HG03571 (cell line): ENCODE results near the gene AMY2A.
"Not testable (repeated sequence)": the region's sequence is repeated elsewhere in the genome, so short reads cannot be mapped to it uniquely, and the experiment has no call there.

Experiments used
- ATAC-seq: cut with Tn5 transposase; IDR thresholded peaks from one replicate; pipeline ENCODE4 v1.9.1; 2021; ENCODE audit not compliant: unreplicated experiment

AMY2A gene

DNA sequence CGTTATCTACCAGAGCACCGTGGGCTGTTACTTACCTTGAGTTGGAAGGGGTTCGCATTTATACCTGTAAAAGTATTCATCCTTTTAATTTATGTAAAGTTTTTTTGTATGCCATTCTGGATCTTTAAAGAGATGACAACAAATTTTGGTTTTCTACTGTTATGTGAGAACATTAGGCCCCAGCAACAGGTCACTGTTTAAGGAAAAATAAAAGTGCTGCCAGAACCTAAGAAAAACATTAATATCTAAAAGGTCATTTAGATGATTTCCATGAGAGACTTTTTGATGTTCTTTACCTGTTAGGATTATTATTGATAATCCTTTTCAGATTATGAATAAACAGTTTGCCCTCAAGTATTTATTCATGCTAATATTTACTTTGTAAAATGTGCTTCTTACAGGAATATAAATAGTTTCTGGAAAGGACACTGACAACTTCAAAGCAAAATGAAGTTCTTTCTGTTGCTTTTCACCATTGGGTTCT lies at the start of gene AMY2A:
TSS of gene AMY2A (plus strand) at position 434 of the 484 bp plus-strand sequence. CDS start at position 448, 14 bp downstream.
- ATAC-seq = not testable (repeated sequence)

DNA sequence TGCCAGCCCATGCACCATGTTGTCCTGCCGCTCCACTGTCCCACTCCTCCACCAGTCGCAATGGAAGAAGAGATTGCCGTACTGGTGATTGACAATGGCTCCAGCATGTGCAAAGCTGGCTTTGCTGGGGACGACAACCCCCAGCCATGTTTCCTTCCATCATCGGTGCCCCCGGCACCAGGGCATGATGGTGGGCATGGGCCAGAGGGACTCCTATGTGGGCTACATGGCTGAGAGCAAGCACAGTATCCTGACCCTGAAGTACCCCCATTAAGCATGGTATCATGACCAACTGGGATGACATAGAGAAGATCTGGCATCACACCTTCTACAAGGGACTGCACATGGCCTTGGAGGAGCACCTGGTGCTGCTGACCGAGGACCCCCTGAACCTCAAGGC lies 47.7 kb upstream of the AMY2A start:
- ATAC-seq = no peak

DNA sequence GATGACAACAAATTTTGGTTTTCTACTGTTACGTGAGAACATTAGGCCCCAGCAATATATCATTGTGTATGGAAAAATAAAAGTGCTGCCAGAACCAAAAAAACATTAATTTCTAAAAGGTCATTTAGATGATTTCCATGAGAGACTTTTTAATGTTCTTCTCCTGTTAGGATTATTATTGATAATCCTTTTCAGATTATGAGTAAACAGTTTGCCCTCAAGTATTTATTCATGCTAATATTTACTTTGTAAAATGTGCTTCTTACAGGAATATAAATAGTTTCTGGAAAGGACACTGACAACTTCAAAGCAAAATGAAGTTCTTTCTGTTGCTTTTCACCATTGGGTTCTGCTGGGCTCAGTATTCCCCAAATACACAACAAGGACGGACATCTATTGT lies 45.9 kb upstream of the AMY2A start, which contains the start of gene AMY2B:
TSS of gene AMY2B (plus strand) at position 301 of the 400 bp plus-strand sequence. CDS start at position 315, 14 bp downstream.
- not testable (repeated sequence) for ATAC-seq

DNA sequence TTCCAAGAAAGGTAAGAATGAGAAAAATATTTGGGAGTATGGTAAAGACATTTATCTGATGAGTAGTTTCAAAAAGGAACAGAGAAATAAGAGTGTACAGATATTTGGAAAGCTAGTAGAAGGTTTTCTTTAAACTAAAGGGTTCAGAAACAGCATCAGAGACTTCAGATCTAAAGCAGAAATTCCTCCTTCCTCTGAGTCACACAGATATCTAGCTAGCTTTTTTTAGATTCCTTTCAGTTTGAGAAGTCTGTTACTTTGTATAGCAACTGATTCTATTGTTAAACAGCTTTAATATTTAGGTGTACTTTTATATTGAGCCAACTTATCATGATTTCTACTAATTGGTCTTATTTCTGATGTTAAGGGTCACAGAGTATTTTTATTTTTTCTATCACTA lies 41.2 kb upstream of the AMY2A start:
- ATAC-seq = no peak

DNA sequence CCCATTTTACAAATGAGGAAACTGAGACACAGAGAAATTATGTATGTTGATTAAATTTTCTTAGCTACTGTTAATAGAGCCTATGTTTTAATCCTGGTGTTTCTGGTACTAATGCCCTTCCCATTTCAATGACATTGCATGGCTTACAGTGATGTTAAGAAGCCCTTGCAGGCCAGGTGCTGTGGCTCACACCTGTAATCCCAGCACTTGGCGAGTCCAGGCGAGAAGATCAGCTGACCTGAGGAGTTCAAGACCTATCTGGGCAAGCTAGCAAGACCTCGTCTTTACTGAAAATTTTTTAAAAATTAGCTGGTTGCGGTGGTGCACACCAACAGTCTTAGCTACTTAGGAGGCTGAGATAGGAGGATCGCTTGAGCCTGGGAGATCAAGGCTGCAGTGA lies 40.4 kb upstream of the AMY2A start:
- not testable (repeated sequence) for ATAC-seq

DNA sequence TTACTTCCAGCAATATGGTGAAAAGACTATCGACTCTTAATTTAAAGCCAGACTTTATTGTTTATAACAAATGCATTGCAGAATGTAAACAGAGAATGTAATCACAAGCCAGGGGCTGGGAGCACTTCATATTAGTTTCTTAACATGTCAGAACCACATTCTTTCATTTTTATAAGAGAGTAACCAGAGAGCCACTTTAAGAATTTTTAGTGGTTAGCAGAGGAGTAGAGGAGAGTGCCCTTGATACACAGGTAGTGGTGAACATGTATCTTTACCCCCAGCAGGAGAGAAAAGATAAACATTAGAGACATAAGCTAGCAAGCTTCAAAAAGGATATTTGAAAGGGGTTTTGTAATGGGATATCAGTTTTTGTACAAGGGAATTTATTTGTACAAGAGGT lies 34.8 kb upstream of the AMY2A start:
- no peak for ATAC-seq

DNA sequence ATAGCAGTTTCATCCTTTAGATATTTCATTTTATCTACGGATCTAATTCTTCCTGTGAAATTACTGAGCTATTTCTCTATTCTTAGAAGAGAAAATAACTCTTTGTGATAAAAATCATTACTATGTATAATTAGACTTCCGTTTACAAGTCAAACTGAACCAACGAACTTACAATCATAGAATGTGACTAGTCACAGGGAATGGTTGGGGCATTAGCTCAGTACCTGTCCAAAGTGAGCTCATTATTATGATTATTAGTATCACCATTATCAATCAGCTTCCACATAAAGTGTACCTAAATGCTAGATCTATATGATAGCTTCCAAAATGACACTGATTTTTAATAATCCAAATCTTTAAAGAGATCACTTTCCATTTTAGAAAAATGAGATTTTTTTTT lies 33.3 kb upstream of the AMY2A start:
- ATAC-seq = no peak

DNA sequence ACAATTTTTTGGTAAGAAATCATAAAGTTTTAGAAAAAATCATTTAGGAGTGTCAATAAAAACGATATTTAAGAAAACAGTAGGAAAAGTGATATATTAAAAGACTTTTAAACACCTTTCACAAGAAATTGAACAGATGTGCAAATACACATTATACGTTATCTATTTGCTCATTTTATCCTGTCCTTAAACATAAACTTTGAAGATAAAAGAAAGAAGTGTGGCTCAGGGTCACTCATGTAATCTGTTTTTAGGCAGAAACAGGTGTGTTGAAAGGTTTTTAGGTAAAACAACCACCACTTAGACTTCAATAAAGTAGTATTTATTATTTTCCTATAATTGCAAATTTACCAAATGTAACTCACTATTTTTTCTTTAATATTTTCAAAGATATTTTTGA lies 32.7 kb upstream of the AMY2A start:
- ATAC-seq = no peak

DNA sequence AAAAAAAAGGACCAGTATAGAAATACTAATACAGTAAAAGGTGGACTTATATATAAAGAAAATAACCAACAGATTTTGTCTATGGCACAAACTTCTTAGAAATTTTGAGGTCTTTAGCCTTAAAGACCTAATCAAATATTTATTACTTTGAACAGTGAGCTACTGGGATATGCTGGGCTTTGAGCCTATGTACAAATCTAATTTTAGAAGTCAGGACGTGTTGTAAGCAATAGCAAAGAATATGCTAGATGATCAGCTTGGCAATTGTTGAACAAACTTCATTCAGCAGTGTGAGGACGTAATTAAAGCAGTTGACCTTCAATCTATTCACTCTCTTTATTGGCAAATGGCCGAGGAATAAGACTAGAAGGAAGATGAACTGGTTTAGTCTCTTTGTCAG lies 14.5 kb upstream of the AMY2A start:
- not testable (repeated sequence) for ATAC-seq

DNA sequence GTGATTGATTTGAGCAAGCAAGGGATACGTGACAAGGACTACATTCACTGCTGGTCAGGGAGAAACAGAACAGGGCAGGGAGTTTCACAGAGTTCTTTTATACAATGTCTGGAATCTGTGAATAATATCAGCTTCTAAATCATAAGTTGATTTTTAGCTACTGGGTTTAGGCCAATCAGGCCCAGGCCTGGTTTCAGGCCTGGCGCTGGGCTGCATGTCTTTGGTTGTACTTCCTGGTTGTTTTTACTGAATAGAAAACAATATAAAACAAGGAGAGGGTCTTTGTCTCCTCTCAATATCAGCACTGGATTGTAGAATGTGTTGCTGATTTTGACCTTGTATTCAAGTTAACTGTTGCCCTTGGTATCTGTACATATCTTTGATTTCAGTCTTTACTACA lies 865 bp upstream of the AMY2A start:
- ATAC-seq = no peak

DNA sequence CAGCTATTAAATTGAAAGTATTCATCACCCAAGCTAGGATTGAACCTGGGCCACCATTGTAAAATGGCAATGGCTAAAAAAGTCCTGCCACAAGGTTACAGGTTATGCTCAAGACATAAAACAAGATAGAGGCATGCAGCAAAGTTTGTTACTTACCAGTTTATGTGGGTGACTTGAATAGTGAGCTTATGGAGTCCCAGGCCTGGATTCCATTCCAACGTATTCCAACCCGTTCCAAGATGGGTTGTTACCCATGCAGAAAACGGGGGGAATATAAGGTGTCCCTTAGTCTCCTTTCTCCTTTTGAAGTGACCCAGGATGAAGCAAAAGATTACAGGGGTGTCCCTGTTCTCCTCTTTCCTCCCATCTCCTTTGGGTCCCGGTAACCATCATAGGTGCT lies 10.2 kb downstream of the AMY2A start:
- not testable (repeated sequence) for ATAC-seq

DNA sequence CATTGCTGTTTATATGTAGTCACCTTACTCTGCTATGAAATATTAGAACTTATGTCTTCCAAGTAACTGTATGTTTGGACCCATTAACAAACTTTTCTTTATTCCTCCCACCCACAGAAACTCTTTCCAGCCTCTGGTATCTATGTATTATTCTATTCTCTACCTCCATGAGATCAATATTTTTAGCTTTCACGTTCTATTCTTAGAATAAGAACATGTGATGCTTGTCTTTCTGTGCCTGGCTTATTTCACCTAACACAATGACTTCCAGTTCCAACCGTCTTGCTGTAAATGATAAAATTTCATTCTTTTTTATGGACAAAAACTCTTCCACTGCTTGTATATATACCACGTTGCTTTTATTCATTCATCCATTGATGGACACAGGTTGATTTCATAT lies 24.0 kb downstream of the AMY2A start:
- not testable (repeated sequence) for ATAC-seq

DNA sequence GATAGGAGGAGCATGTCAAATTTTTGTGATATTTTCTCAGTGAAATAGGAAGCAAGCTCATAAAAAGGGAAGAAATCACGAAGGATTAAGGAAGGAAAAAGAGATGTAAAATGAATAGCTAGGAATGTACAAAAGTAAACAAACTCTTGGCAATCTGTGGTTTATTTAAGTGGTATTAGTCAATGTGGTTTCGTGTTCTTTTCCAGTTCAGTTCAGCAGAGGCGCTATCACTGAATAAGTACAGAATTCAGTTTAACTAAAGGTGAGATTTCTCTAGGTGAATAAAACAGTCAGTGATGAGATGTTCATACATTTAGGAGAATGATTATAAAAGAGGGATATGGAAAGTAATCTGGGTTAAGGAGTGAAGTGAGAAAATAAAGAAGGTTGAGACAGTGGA lies 26.7 kb downstream of the AMY2A start:
- not testable (repeated sequence) for ATAC-seq

DNA sequence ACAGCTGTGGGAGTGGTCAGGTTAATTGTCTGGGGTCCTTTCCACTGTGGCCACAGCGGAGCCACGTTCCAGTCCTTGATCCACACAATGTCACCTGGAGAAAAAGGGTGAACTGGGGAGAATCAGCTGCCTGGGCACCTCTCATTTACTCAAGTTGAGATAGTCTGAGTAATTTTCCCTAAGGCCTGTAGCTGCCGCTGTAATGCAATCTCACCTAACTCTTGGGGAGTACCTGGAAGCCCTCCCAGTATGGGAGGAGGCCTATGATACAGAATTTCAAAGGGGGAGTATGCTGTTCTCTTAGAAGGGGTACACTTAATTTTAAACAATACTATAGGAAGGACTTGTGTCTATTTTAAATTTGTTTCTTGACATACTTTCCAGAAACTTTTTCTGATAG lies 33.1 kb downstream of the AMY2A start:
- not testable (repeated sequence) for ATAC-seq

DNA sequence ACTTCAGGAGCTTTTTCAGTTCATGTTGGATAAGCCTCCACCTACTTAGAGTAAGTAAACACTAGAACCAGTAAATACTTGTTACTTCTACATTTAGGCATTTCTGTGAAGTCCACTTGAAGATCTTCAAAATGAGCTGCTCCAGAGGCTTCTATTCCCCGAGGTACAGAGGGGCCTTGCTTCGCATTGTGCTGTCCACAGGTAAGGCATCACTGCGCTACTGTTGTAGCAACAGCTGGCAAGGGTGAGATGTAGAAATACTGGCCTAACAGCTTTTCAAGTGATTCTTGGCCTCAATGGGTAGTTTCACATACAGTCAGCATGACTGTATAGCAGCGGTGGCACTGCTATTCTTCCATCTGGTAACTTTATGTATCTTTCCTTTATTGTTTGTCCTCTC lies 33.7 kb downstream of the AMY2A start:
- ATAC-seq = not testable (repeated sequence)

DNA sequence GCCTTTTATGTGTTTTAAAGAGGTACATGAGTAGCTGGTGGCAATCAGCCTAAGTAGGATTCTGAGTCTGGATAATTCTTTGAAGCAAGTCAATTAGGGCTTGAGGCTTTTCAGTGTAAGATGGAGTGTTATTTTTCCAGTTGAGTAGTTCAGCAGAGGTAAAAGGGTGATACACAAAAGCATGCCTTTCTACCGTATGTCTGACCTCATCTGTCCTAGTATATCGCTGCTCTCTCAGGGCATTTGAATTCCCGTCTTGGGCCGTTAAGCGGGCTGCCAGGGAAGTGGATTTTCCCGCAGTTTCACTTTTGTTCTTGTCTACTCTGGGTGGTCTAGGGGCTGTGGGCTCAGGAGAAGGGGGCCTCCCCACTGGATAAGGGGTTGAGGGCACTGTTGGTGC lies 36.9 kb downstream of the AMY2A start:
- not testable (repeated sequence) for ATAC-seq

DNA sequence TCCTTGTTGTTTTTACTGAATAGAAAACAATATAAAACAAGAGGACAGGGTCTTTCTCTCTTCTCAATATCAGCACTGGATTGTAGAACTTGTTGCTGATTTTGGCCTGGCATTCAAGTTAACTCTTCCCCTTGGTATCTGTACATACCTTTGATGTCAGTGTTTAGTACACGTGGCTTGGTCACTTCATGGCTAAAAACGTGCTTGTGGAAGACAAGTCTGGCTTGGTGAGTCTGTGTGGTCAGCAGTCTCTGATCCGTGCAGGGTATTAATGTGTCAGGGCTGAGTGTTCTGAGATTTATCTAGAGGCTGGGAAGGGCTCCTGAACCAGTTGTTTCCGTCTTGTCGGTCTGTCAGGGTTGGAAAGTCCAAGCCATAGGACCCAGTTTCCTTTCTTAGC lies 38.2 kb downstream of the AMY2A start, which contains the start of gene AMY1A:
TSS of gene AMY1A (plus strand) at position 301 of the 400 bp plus-strand sequence. CDS start 571 bp downstream, outside the sequence.
- ATAC-seq = not testable (repeated sequence)
